ENCODE data around the gene CPOX.
"Not testable (repeated sequence)": the region's sequence is repeated elsewhere in the genome, so short reads cannot be mapped to it uniquely, and the experiment has no call there.

DNA sequence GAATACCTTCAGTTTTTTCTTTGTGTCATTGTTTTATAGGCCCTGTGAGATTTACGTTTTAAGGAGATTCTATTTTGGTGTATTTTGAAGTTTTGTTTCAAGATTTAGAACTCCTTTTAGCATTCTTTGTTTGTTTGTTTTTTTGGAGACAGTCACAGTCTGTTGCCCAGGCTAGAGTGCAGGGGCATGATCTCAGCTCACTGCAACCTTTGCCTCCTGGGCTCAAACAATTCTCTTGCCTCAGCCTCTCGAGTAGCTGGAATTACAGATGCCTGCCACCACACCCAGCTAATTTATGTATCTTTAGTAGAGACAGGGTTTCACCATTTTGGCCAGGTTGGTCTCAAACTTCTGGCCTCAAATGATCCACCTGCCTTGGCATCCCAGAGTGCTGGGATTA lies 48.3 kb upstream of the CPOX start:
- TF ChIP-seq, protein P1, sequence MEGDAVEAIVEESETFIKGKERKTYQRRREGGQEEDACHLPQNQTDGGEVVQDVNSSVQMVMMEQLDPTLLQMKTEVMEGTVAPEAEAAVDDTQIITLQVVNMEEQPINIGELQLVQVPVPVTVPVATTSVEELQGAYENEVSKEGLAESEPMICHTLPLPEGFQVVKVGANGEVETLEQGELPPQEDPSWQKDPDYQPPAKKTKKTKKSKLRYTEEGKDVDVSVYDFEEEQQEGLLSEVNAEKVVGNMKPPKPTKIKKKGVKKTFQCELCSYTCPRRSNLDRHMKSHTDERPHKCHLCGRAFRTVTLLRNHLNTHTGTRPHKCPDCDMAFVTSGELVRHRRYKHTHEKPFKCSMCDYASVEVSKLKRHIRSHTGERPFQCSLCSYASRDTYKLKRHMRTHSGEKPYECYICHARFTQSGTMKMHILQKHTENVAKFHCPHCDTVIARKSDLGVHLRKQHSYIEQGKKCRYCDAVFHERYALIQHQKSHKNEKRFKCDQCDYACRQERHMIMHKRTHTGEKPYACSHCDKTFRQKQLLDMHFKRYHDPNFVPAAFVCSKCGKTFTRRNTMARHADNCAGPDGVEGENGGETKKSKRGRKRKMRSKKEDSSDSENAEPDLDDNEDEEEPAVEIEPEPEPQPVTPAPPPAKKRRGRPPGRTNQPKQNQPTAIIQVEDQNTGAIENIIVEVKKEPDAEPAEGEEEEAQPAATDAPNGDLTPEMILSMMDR (IDR thresholded peaks at IDR 0.05; ENCODE audit: borderline replicate concordance, extremely low read depth, low read length, poor library complexity, severe bottlenecking), result not testable (repeated sequence)
- TF ChIP-seq EZH2 (IDR thresholded peaks at IDR 0.05; ENCODE audit: borderline replicate concordance, low read depth, low read length, severe bottlenecking), result not testable (repeated sequence)

Data from DND-41 (cell line).